Endodermal cell (in vitro differentiated cells): ENCODE results near the gene TMOD2. TPM values are rescaled to one million over a fixed set of nuclear protein-coding genes. Genes with fewer than 3 reads are reported as not detected.
A peak's percentile ranks its signal among the peaks of the same experiment; 100 is the strongest.

Experiments
- DNase-seq: peaks from one replicate; pipeline ENCODE4 v3.0.0-alpha.2; 2017
- H3K27ac ChIP-seq: 2 replicates; pipeline ENCODE4 v1.5.1; 2013; ENCODE audit warnings: mild to moderate bottlenecking, low read depth, low read length, moderate library complexity
- H3K27me3 ChIP-seq: 2 replicates; pipeline ENCODE4 v1.6.1; 2013; ENCODE audit warnings: mild to moderate bottlenecking, low read length, moderate library complexity; ENCODE audit not compliant: insufficient read depth, control insufficient read depth, poor library complexity, severe bottlenecking
- H3K36me3 ChIP-seq: 2 replicates; pipeline ENCODE4 v1.7.0; 2013; ENCODE audit warnings: mild to moderate bottlenecking, low read length, moderate library complexity; ENCODE audit not compliant: control insufficient read depth, insufficient read depth
- H3K4me1 ChIP-seq: one replicate; pipeline ENCODE4 v1.7.0; 2013; ENCODE audit warnings: low read length; ENCODE audit not compliant: control insufficient read depth, insufficient read depth
- H3K4me3 ChIP-seq: 2 replicates; pipeline ENCODE4 v1.5.1; 2013; ENCODE audit warnings: mild to moderate bottlenecking, low read length, moderate library complexity
- H3K9ac ChIP-seq: 2 replicates; pipeline ENCODE4 v1.6.1; 2013; ENCODE audit warnings: mild to moderate bottlenecking, low read length, moderate library complexity; ENCODE audit not compliant: poor library complexity, severe bottlenecking; ENCODE audit errors: extremely low read depth
- H3K9me3 ChIP-seq: 2 replicates; pipeline ENCODE4 v1.6.1; 2013; ENCODE audit warnings: mild to moderate bottlenecking, low read length, moderate library complexity; ENCODE audit not compliant: control insufficient read depth
- H3K27ac Mint-ChIP-seq: 2 replicates; pipeline ENCODE4 v1.8.0; 2020; ENCODE audit warnings: mixed read lengths
- H3K27me3 Mint-ChIP-seq: 2 replicates; pipeline ENCODE4 v1.8.0; 2021; ENCODE audit warnings: mild to moderate bottlenecking, mixed read lengths; ENCODE audit not compliant: insufficient read depth
- H3K36me3 Mint-ChIP-seq: 2 replicates; pipeline ENCODE4 v1.8.0; 2020; ENCODE audit warnings: low read depth, mixed read lengths
- H3K4me1 Mint-ChIP-seq: 2 replicates; pipeline ENCODE4 v1.8.0; 2020; ENCODE audit warnings: mixed read lengths
- H3K4me3 Mint-ChIP-seq: 2 replicates; pipeline ENCODE4 v1.8.0; 2020; ENCODE audit warnings: mild to moderate bottlenecking, moderate library complexity, mixed read lengths
- H3K9me3 Mint-ChIP-seq: 2 replicates; pipeline ENCODE4 v1.8.0; 2020; ENCODE audit warnings: mild to moderate bottlenecking, mixed read lengths
- CTCF ChIP-seq: fragments of 200-600 bp; sonication (generic); conservative IDR thresholded peaks from 2 replicates; pipeline ENCODE4 v1.5.0; 2021; ENCODE audit warnings: antibody characterized with exemption, mild to moderate bottlenecking
- WGBS, 2 experiments: methylation state at CpG; one replicate each; pipeline versions ENCODE4 v1.1.5 to v1.1.7; 2013; ENCODE audit warnings: missing lambda C conversion rate in 2 of 2, mixed read lengths in 1 of 2; ENCODE audit not compliant: insufficient coverage in 1 of 2, insufficient read length in 1 of 2; 5-methylcytosine and 5-hydroxymethylcytosine counted together
- total RNA-seq, 2 donors: library from RNA; stranded (reverse); fragmentation: NEBNext Ultra II Directional in 1 of 2; extraction: Animal tissue kit (Norgen Biotek cat#: 25700) in 1 of 2; gene quantifications; 2 replicates in 1 of 2; 3 replicates in 1 of 2; pipeline ENCODE4 v1.2.1, GENCODE V29; 2021

TMOD2 gene
- total RNA-seq, 2 donors from 2014 or later, result 2.1 to 2.5 TPM

- no peak overlapping the region for H3K9ac ChIP-seq
- no peaks in the 10 kb centered on the region for H3K27me3 Mint-ChIP-seq
- no peak overlapping the region for H3K27ac Mint-ChIP-seq
- H3K36me3 ChIP-seq, result no peaks in the 10 kb centered on the region
- peak; percentile 84 for DNase-seq
- no peak overlapping the region for H3K27ac ChIP-seq
- H3K27me3 ChIP-seq, result no peaks in the 10 kb centered on the region
- no peaks in the 10 kb centered on the region for H3K4me1 Mint-ChIP-seq
- H3K9me3 Mint-ChIP-seq, result no peaks in the 10 kb centered on the region
- H3K36me3 Mint-ChIP-seq, result no peaks in the 10 kb centered on the region
- H3K4me1 ChIP-seq, result no peaks in the 10 kb centered on the region
- no peaks in the 10 kb centered on the region for H3K9me3 ChIP-seq
- no peak overlapping the region for H3K4me3 Mint-ChIP-seq
- TF ChIP-seq CTCF, result peak; percentile 86
- H3K4me3 ChIP-seq, result no peak overlapping the region
- 47 to 59% methylated on average over 5 to 6 of the region's 6 CpGs for WGBS, 2 experiments
These were observed 25.7 kb downstream of the TMOD2 start for GRCh38 chr15:51776952-51777569.

GRCh38 chr15:51780636-51781035 lies 29.2 kb downstream of the TMOD2 start:
- Histone ChIP-seq H3K9me3 (no peaks in the 10 kb centered on the region), H3K9ac (no peak overlapping the region), H3K27ac (no peak overlapping the region), H3K4me1 (no peaks in the 10 kb centered on the region), H3K36me3 (no peaks in the 10 kb centered on the region), H3K4me3 (no peak overlapping the region), H3K27me3 (no peaks in the 10 kb centered on the region)
- Mint-ChIP-seq H3K4me1 (no peaks in the 10 kb centered on the region), H3K27ac (no peak overlapping the region), H3K36me3 (no peaks in the 10 kb centered on the region), H3K4me3 (no peak overlapping the region), H3K9me3 (peaks cover 2% of the 10 kb centered on the region), H3K27me3 (no peaks in the 10 kb centered on the region)
- DNase-seq, result no peak
- no peak for TF ChIP-seq CTCF
- 83 to 100% methylated on average over 1 of the region's 1 CpG for WGBS, 2 experiments

- H3K4me1 ChIP-seq, result no peaks in the 10 kb centered on the region
- no peak overlapping the region for H3K27ac ChIP-seq
- H3K27ac Mint-ChIP-seq, result no peak overlapping the region
- H3K9me3 ChIP-seq, result no peaks in the 10 kb centered on the region
- TF ChIP-seq CTCF, result no peak
- no peak overlapping the region for H3K4me3 ChIP-seq
- 36 to 44% methylated on average over 2 of the region's 2 CpGs for WGBS, 2 experiments
- H3K4me3 Mint-ChIP-seq, result no peak overlapping the region
- H3K4me1 Mint-ChIP-seq, result no peaks in the 10 kb centered on the region
- H3K27me3 Mint-ChIP-seq, result no peaks in the 10 kb centered on the region
- no peak for DNase-seq
- peaks cover 2% of the 10 kb centered on the region for H3K36me3 Mint-ChIP-seq
- peaks cover 2% of the 10 kb centered on the region for H3K9me3 Mint-ChIP-seq
- no peak overlapping the region for H3K9ac ChIP-seq
- H3K27me3 ChIP-seq, result no peaks in the 10 kb centered on the region
- no peaks in the 10 kb centered on the region for H3K36me3 ChIP-seq
These were observed 30.1 kb downstream of the TMOD2 start for GRCh38 chr15:51781506-51781905.
